OCI-LY7 (cell line): ENCODE data around the gene TCEA3.

ENCODE experiments used
- EZH2phosphoT487 ChIP-seq: fragments of 200-600 bp; sonication (generic); IDR thresholded peaks from 2 replicates; pipeline ENCODE4 v1.6.1; 2018; ENCODE audit warnings: low read depth, borderline replicate concordance, mild to moderate bottlenecking, mixed run types, antibody characterized with exemption, low read length, moderate library complexity, mixed read lengths
- TF ChIP-seq, protein P1 (sequence below): fragments of 200-600 bp; sonication (generic); conservative IDR thresholded peaks from 2 replicates; pipeline ENCODE4 v1.5.1; 2014; ENCODE audit warnings: mild to moderate bottlenecking, antibody characterized with exemption, low read length, moderate library complexity, mixed read lengths

GRCh38 chr1:23470282-23471070, 45.9 kb upstream of the TCEA3 start:
- TF ChIP-seq, protein P1, sequence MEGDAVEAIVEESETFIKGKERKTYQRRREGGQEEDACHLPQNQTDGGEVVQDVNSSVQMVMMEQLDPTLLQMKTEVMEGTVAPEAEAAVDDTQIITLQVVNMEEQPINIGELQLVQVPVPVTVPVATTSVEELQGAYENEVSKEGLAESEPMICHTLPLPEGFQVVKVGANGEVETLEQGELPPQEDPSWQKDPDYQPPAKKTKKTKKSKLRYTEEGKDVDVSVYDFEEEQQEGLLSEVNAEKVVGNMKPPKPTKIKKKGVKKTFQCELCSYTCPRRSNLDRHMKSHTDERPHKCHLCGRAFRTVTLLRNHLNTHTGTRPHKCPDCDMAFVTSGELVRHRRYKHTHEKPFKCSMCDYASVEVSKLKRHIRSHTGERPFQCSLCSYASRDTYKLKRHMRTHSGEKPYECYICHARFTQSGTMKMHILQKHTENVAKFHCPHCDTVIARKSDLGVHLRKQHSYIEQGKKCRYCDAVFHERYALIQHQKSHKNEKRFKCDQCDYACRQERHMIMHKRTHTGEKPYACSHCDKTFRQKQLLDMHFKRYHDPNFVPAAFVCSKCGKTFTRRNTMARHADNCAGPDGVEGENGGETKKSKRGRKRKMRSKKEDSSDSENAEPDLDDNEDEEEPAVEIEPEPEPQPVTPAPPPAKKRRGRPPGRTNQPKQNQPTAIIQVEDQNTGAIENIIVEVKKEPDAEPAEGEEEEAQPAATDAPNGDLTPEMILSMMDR: no peak
- TF ChIP-seq EZH2phosphoT487: no peak
